Measurements from ENCODE around the gene RAI1.
A peak's percentile ranks its signal among the peaks of the same experiment; 100 is the strongest.

Gene RAI1

DNA sequence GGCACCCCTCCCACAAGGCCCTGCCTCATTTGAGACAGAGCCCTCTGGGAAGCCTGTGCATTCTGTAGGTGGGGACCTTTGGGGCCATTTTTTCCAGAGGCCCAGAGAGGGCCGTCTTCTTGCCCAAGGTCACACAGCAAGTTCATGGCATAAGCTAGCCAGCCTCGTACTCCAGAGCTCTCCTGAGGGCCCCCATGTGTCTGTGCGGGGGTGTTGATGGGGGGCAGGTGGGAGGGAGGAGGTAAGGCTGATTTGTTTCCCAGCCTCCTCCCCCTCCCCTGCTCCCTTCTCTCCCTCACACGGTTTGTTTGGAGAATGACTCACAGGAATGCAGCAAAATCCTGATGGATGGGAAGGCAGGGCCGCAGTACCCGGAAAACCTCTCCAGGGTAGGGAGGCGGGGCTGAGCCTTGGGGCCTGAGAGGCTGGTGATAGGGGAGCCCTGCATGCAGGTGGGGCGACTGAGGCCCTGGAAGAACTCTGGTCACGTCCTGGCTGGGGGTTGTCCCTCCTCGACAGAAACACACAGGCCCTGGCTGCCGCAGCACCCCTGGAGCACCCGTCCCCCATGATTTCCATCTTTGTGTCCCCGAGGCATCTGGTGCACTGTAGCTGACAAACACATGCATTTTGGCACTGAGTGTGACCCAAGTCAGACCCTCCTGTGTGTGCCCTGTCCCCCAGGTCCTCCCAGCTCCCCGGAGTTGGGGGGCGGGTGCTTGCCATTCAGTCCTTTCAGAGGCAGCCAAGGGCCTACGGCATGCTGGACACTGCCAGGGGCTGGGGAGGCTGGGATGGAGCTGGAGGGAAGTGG lies 29.7 kb downstream of the RAI1 start (continued):
- TF ChIP-seq, protein P1, sequence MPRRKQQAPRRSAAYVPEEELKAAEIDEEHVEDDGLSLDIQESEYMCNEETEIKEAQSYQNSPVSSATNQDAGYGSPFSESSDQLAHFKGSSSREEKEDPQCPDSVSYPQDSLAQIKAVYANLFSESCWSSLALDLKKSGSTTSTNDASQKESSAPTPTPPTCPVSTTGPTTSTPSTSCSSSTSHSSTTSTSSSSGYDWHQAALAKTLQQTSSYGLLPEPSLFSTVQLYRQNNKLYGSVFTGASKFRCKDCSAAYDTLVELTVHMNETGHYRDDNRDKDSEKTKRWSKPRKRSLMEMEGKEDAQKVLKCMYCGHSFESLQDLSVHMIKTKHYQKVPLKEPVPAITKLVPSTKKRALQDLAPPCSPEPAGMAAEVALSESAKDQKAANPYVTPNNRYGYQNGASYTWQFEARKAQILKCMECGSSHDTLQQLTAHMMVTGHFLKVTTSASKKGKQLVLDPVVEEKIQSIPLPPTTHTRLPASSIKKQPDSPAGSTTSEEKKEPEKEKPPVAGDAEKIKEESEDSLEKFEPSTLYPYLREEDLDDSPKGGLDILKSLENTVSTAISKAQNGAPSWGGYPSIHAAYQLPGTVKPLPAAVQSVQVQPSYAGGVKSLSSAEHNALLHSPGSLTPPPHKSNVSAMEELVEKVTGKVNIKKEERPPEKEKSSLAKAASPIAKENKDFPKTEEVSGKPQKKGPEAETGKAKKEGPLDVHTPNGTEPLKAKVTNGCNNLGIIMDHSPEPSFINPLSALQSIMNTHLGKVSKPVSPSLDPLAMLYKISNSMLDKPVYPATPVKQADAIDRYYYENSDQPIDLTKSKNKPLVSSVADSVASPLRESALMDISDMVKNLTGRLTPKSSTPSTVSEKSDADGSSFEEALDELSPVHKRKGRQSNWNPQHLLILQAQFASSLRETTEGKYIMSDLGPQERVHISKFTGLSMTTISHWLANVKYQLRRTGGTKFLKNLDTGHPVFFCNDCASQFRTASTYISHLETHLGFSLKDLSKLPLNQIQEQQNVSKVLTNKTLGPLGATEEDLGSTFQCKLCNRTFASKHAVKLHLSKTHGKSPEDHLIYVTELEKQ (tag by site-specific recombination; IDR thresholded peaks at IDR 0.05; ENCODE audit: borderline replicate concordance): no peak
- TF ChIP-seq ZNF544 (tag by site-specific recombination; IDR thresholded peaks at IDR 0.05): no peak
- peak; percentile 86 for TF ChIP-seq KLF10 (tag by site-specific recombination; IDR thresholded peaks at IDR 0.05)
- TF ChIP-seq YY1 (tag by site-specific recombination; IDR thresholded peaks at IDR 0.05): no peak
- TF ChIP-seq BCL11A (tag by site-specific recombination; IDR thresholded peaks at IDR 0.05; ENCODE audit: low read depth): no peak
- TF ChIP-seq ZNF843 (tag by site-specific recombination; IDR thresholded peaks at IDR 0.05): peak; percentile 14; the same call in 1 of the 2 replicates
- TF ChIP-seq, protein P2, sequence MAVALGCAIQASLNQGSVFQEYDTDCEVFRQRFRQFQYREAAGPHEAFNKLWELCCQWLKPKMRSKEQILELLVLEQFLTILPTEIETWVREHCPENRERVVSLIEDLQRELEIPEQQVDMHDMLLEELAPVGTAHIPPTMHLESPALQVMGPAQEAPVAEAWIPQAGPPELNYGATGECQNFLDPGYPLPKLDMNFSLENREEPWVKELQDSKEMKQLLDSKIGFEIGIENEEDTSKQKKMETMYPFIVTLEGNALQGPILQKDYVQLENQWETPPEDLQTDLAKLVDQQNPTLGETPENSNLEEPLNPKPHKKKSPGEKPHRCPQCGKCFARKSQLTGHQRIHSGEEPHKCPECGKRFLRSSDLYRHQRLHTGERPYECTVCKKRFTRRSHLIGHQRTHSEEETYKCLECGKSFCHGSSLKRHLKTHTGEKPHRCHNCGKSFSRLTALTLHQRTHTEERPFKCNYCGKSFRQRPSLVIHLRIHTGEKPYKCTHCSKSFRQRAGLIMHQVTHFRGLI (tag by site-specific recombination; IDR thresholded peaks at IDR 0.05): no peak
- no peak for TF ChIP-seq ZNF701 (tag by site-specific recombination; IDR thresholded peaks at IDR 0.05)
- peak; percentile 98 for TF ChIP-seq GLIS1 (tag by site-specific recombination; IDR thresholded peaks at IDR 0.05)
- TF ChIP-seq, protein P3, sequence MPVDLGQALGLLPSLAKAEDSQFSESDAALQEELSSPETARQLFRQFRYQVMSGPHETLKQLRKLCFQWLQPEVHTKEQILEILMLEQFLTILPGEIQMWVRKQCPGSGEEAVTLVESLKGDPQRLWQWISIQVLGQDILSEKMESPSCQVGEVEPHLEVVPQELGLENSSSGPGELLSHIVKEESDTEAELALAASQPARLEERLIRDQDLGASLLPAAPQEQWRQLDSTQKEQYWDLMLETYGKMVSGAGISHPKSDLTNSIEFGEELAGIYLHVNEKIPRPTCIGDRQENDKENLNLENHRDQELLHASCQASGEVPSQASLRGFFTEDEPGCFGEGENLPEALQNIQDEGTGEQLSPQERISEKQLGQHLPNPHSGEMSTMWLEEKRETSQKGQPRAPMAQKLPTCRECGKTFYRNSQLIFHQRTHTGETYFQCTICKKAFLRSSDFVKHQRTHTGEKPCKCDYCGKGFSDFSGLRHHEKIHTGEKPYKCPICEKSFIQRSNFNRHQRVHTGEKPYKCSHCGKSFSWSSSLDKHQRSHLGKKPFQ (tag by site-specific recombination; IDR thresholded peaks at IDR 0.05): no peak
- no peak for TF ChIP-seq ZNF223 (tag by site-specific recombination; IDR thresholded peaks at IDR 0.05)
- TF ChIP-seq SCRT2 (tag by site-specific recombination; IDR thresholded peaks at IDR 0.05): no peak
- TF ChIP-seq ZNF302 (tag by site-specific recombination; IDR thresholded peaks at IDR 0.05; ENCODE audit: low read depth): no peak
- TF ChIP-seq, protein P4, sequence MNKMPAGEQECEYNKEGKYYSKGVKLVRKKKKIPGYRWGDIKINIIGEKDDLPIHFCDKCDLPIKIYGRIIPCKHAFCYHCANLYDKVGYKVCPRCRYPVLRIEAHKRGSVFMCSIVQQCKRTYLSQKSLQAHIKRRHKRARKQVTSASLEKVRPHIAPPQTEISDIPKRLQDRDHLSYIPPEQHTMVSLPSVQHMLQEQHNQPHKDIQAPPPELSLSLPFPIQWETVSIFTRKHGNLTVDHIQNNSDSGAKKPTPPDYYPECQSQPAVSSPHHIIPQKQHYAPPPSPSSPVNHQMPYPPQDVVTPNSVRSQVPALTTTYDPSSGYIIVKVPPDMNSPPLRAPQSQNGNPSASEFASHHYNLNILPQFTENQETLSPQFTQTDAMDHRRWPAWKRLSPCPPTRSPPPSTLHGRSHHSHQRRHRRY (tag by site-specific recombination; IDR thresholded peaks at IDR 0.05): no peak
- no peak for TF ChIP-seq SETDB1 (IDR thresholded peaks at IDR 0.05; ENCODE audit: insufficient read length, low read length)
- no peak for TF ChIP-seq ZNF792 (tag by site-specific recombination; IDR thresholded peaks at IDR 0.05)
- no peak for TF ChIP-seq MZF1 (tag by site-specific recombination; IDR thresholded peaks at IDR 0.05; ENCODE audit: borderline replicate concordance)
- no peak for TF ChIP-seq ZNF404 (tag by site-specific recombination; IDR thresholded peaks at IDR 0.05)
- TF ChIP-seq ZNF175 (tag by site-specific recombination; IDR thresholded peaks at IDR 0.05): no peak
- peak; percentile 90 for TF ChIP-seq GLIS2 (tag by site-specific recombination; IDR thresholded peaks at IDR 0.05)
- TF ChIP-seq ZNF391 (tag by site-specific recombination; IDR thresholded peaks at IDR 0.05; ENCODE audit: borderline replicate concordance, low read depth): no peak
- no peak for TF ChIP-seq ZNF239 (tag by site-specific recombination; IDR thresholded peaks at IDR 0.05)
- TF ChIP-seq ZNF416 (tag by site-specific recombination; IDR thresholded peaks at IDR 0.05): no peak
- TF ChIP-seq, protein P5, sequence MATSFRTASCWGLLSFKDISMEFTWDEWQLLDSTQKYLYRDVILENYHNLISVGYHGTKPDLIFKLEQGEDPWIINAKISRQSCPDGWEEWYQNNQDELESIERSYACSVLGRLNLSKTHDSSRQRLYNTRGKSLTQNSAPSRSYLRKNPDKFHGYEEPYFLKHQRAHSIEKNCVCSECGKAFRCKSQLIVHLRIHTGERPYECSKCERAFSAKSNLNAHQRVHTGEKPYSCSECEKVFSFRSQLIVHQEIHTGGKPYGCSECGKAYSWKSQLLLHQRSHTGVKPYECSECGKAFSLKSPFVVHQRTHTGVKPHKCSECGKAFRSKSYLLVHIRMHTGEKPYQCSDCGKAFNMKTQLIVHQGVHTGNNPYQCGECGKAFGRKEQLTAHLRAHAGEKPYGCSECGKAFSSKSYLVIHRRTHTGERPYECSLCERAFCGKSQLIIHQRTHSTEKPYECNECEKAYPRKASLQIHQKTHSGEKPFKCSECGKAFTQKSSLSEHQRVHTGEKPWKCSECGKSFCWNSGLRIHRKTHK (tag by site-specific recombination; IDR thresholded peaks at IDR 0.05): no peak
- TF ChIP-seq KLF16 (tag by site-specific recombination; IDR thresholded peaks at IDR 0.05): no peak
- TF ChIP-seq ZNF600 (tag by site-specific recombination; IDR thresholded peaks at IDR 0.05): 0 out of 2 replicates have a peak, but pooled peaks have one; percentile 7
- no peak for TF ChIP-seq ZNF596 (tag by site-specific recombination; IDR thresholded peaks at IDR 0.05)

Measured in HEK293 (cell line).